ENCODE measurements around the gene CHD6.

DNA sequence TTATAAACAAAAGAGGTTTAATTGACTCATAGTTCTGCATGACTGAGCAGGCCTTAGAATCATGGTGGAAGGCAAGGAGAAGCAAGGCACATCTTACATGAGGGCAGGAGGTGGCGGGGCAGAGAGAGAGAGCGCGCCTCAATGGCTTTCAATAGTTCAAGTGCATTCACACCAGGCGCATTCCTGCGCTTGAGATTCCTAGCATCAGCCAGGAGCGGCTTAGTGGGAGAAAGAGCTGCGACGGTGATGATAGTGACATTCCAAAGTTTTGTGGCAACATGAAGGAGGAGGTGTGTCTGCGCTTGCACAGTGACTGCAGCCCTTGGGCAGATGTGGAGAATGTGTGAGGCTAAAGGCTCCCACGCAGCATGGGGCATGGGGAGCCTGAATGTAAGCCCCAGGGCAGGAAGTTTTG lies 226.6 kb downstream of the CHD6 start:
- TF ChIP-seq TAF1 (IDR thresholded peaks at IDR 0.05; ENCODE audit: borderline replicate concordance, low read depth, low read length) (no peak), POLR2A (IDR thresholded peaks at IDR 0.05; ENCODE audit: low read depth, low read length) (no peak), POLR2AphosphoS5 (IDR thresholded peaks at IDR 0.05; ENCODE audit: low read depth, low read length) (no peak)

All from GM12892 (cell line).